ENCODE data around the gene TULP4.
"Not testable (repeated sequence)": the region's sequence is repeated elsewhere in the genome, so short reads cannot be mapped to it uniquely, and the experiment has no call there.

The TULP4 gene

GRCh38 chr6:158460602-158461169 is 148.4 kb downstream of the TULP4 start:
- Mint-ChIP-seq H3K27ac (no peak overlapping the region), H3K27me3 (no peaks in the 10 kb centered on the region), H3K4me1 (peaks cover 7% of the 10 kb centered on the region), H3K9me3 (no peaks in the 10 kb centered on the region), H3K4me3 (no peak overlapping the region)
- no peak for ATAC-seq
- no peak for DNase-seq

GRCh38 chr6:158461954-158462353 is 149.7 kb downstream of the TULP4 start:
- Mint-ChIP-seq H3K27ac (no peak overlapping the region), H3K9me3 (no peaks in the 10 kb centered on the region), H3K4me3 (no peak overlapping the region), H3K4me1 (peaks cover 7% of the 10 kb centered on the region), H3K27me3 (no peaks in the 10 kb centered on the region)
- no peak for ATAC-seq
- no peak for DNase-seq

GRCh38 chr6:158464483-158464882 is 152.2 kb downstream of the TULP4 start:
- no peak overlapping the region for H3K4me3 Mint-ChIP-seq
- H3K4me1 Mint-ChIP-seq, result peaks cover 7% of the 10 kb centered on the region
- H3K27ac Mint-ChIP-seq, result peak overlapping the region in 1 of 2 donors; percentile 21
- no peaks in the 10 kb centered on the region for H3K9me3 Mint-ChIP-seq
- H3K27me3 Mint-ChIP-seq, result no peaks in the 10 kb centered on the region
- DNase-seq, result no peak
- no peak for ATAC-seq

- Mint-ChIP-seq H3K9me3 (no peaks in the 10 kb centered on the region), H3K27me3 (no peaks in the 10 kb centered on the region), H3K27ac (no peak overlapping the region), H3K4me3 (no peak overlapping the region), H3K4me1 (no peaks in the 10 kb centered on the region)
- no peak for DNase-seq
- no peak for ATAC-seq
Observed at GRCh38 chr6:158465257-158465656, 153.0 kb downstream of the TULP4 start.

- H3K4me1 Mint-ChIP-seq, result no peaks in the 10 kb centered on the region
- ATAC-seq (no peak), DNase-seq (no peak)
- H3K27me3 Mint-ChIP-seq, result no peaks in the 10 kb centered on the region
- H3K9me3 Mint-ChIP-seq, result no peaks in the 10 kb centered on the region
- no peak overlapping the region for H3K4me3 Mint-ChIP-seq
- H3K27ac Mint-ChIP-seq, result no peak overlapping the region
Observed at GRCh38 chr6:158465747-158466146, 153.5 kb downstream of the TULP4 start.

- Mint-ChIP-seq H3K27ac (no peak overlapping the region), H3K9me3 (no peaks in the 10 kb centered on the region), H3K4me1 (no peaks in the 10 kb centered on the region), H3K27me3 (no peaks in the 10 kb centered on the region), H3K4me3 (no peak overlapping the region)
- DNase-seq (no peak), ATAC-seq (no peak)
Observed at GRCh38 chr6:158467923-158468322, 155.7 kb downstream of the TULP4 start.

- no peaks in the 10 kb centered on the region for H3K27me3 Mint-ChIP-seq
- H3K27ac Mint-ChIP-seq, result no peak overlapping the region
- no peak for ATAC-seq
- DNase-seq, result no peak
- H3K4me1 Mint-ChIP-seq, result no peaks in the 10 kb centered on the region
- no peak overlapping the region for H3K4me3 Mint-ChIP-seq
- no peaks in the 10 kb centered on the region for H3K9me3 Mint-ChIP-seq
Observed at GRCh38 chr6:158468666-158469065, 156.4 kb downstream of the TULP4 start.

- not testable (repeated sequence) for ATAC-seq, H3K27ac Mint-ChIP-seq, H3K4me1 Mint-ChIP-seq, DNase-seq, H3K27me3 Mint-ChIP-seq, H3K4me3 Mint-ChIP-seq, H3K9me3 Mint-ChIP-seq
Observed at GRCh38 chr6:158470023-158470422, 157.8 kb downstream of the TULP4 start.

GRCh38 chr6:158471339-158471738 is 159.1 kb downstream of the TULP4 start:
- no peaks in the 10 kb centered on the region for H3K27me3 Mint-ChIP-seq
- no peak overlapping the region for H3K4me3 Mint-ChIP-seq
- no peak overlapping the region for H3K27ac Mint-ChIP-seq
- no peaks in the 10 kb centered on the region for H3K9me3 Mint-ChIP-seq
- no peak for DNase-seq
- ATAC-seq, result no peak
- no peaks in the 10 kb centered on the region for H3K4me1 Mint-ChIP-seq

GRCh38 chr6:158472447-158472846 is 160.2 kb downstream of the TULP4 start:
- Mint-ChIP-seq H3K4me1 (no peaks in the 10 kb centered on the region), H3K27ac (no peak overlapping the region), H3K9me3 (no peaks in the 10 kb centered on the region), H3K27me3 (no peaks in the 10 kb centered on the region), H3K4me3 (no peak overlapping the region)
- ATAC-seq, result no peak
- DNase-seq, result no peak

- Mint-ChIP-seq H3K4me1 (no peaks in the 10 kb centered on the region), H3K27ac (no peak overlapping the region), H3K27me3 (no peaks in the 10 kb centered on the region), H3K4me3 (no peak overlapping the region), H3K9me3 (no peaks in the 10 kb centered on the region)
- ATAC-seq (no peak), DNase-seq (no peak)
Observed at GRCh38 chr6:158474961-158475343, 162.7 kb downstream of the TULP4 start.

- H3K9me3 Mint-ChIP-seq, result no peaks in the 10 kb centered on the region
- no peaks in the 10 kb centered on the region for H3K27me3 Mint-ChIP-seq
- H3K4me1 Mint-ChIP-seq, result no peaks in the 10 kb centered on the region
- no peak overlapping the region for H3K27ac Mint-ChIP-seq
- H3K4me3 Mint-ChIP-seq, result no peak overlapping the region
- no peak for DNase-seq
- no peak for ATAC-seq
Observed at GRCh38 chr6:158475344-158476302, 163.4 kb downstream of the TULP4 start.

GRCh38 chr6:158476389-158476788 is 164.1 kb downstream of the TULP4 start:
- Mint-ChIP-seq H3K4me3 (no peak overlapping the region), H3K27ac (no peak overlapping the region), H3K9me3 (no peaks in the 10 kb centered on the region), H3K4me1 (no peaks in the 10 kb centered on the region), H3K27me3 (no peaks in the 10 kb centered on the region)
- DNase-seq (no peak), ATAC-seq (no peak)

- not testable (repeated sequence) for H3K27me3 Mint-ChIP-seq, H3K4me1 Mint-ChIP-seq, H3K9me3 Mint-ChIP-seq, DNase-seq, ATAC-seq, H3K27ac Mint-ChIP-seq, H3K4me3 Mint-ChIP-seq
Observed at GRCh38 chr6:158477722-158478121, 165.5 kb downstream of the TULP4 start.

- H3K9me3 Mint-ChIP-seq, result no peaks in the 10 kb centered on the region
- DNase-seq, result no peak
Observed at GRCh38 chr6:158480989-158481388, 168.7 kb downstream of the TULP4 start.

GRCh38 chr6:158481690-158482473 is 169.6 kb downstream of the TULP4 start:
- DNase-seq (no peak), ATAC-seq (no peak)
- H3K4me3 Mint-ChIP-seq, result no peak overlapping the region
- no peaks in the 10 kb centered on the region for H3K27me3 Mint-ChIP-seq
- peak overlapping the region in 1 of 2 donors; percentile 69 for H3K27ac Mint-ChIP-seq
- no peaks in the 10 kb centered on the region for H3K9me3 Mint-ChIP-seq
- no peaks in the 10 kb centered on the region for H3K4me1 Mint-ChIP-seq

More at GRCh38 chr6:158480989-158481388, 168.7 kb downstream of the TULP4 start:
- Mint-ChIP-seq H3K27ac (no peak overlapping the region), H3K27me3 (no peaks in the 10 kb centered on the region), H3K4me1 (no peaks in the 10 kb centered on the region), H3K4me3 (no peak overlapping the region)
- no peak for ATAC-seq

All from stimulated activated naive CD8-positive, alpha-beta T cell treated with anti-CD3 and anti-CD28 coated beads, Interleukin-15, amount 100 ng/mL, for 72 hours (primary cell).